CD4-positive, alpha-beta T cell (primary cell): ENCODE measurements around the gene NR2F1. TPM values are rescaled to one million over a fixed set of nuclear protein-coding genes. Genes with fewer than 3 reads are reported as not detected.

Experiments used
- ATAC-seq: fragments of 200-7000 bp; cut with Tn5 transposase; one replicate; pipeline ENCODE4 v1.10.0; 2022; ENCODE audit warnings: mild to moderate bottlenecking; ENCODE audit not compliant: poor library complexity
- CTCF ChIA-PET: fragments of 350-600 bp; sonication (Branson Sonifier 250); formaldehyde crosslinking; loops from one replicate; lab custom pipeline; 2021; ENCODE audit warnings: antibody characterized with exemption, inconsistent platforms; lab: Charles Lee
- POLR2A ChIA-PET: fragments of 350-600 bp; sonication (Branson Sonifier 250); formaldehyde crosslinking; loops from one replicate; lab custom pipeline; 2021; ENCODE audit warnings: antibody characterized with exemption, inconsistent platforms; lab: Charles Lee
- DNase-seq, 14 experiments: peaks; one replicate each; pipeline ENCODE4 v3.0.0-alpha.2; 2013 to 2020; ENCODE audit warnings: mixed read lengths in 2 of 14
- H3K27ac ChIP-seq, 2 donors: one replicate each; pipeline versions ENCODE4 v1.5.1 to v1.7.0; 2013; ENCODE audit warnings: low read length in 2 of 2, low read depth in 1 of 2, mild to moderate bottlenecking in 1 of 2
- H3K27me3 ChIP-seq, 2 experiments: 1 replicate in 1 of 2; 2 replicates in 1 of 2; pipeline versions ENCODE4 v1.6.1 to v1.7.0; 2013; ENCODE audit warnings: low read length in 2 of 2, control low read depth in 1 of 2, mild to moderate bottlenecking in 1 of 2, moderate library complexity in 1 of 2; ENCODE audit not compliant: insufficient read depth in 2 of 2, control insufficient read depth in 1 of 2
- H3K36me3 ChIP-seq: one replicate; pipeline ENCODE4 v1.6.1; 2013; ENCODE audit warnings: low read length, control low read depth; ENCODE audit not compliant: insufficient read depth
- H3K4me1 ChIP-seq: one replicate; pipeline ENCODE4 v1.6.1; 2013; ENCODE audit warnings: low read length, control low read depth; ENCODE audit not compliant: insufficient read depth
- H3K4me3 ChIP-seq: one replicate; pipeline ENCODE4 v1.5.1; 2013; ENCODE audit warnings: mild to moderate bottlenecking, low read length, moderate library complexity
- H3K9me3 ChIP-seq, 2 experiments: 1 replicate in 1 of 2; 2 replicates in 1 of 2; pipeline versions ENCODE4 v1.6.1 to v1.7.0; 2013; ENCODE audit warnings: low read length in 2 of 2, mild to moderate bottlenecking in 2 of 2, control low read depth in 1 of 2, moderate library complexity in 1 of 2; ENCODE audit not compliant: control insufficient read depth in 1 of 2, insufficient read depth in 1 of 2
- H3K27ac Mint-ChIP-seq: one replicate; pipeline ENCODE4 v1.8.0; 2020; ENCODE audit warnings: mixed read lengths
- H3K27me3 Mint-ChIP-seq: one replicate; pipeline ENCODE4 v1.8.0; 2021; ENCODE audit warnings: mixed read lengths
- H3K36me3 Mint-ChIP-seq: one replicate; pipeline ENCODE4 v1.8.0; 2021; ENCODE audit warnings: low read depth, mixed read lengths
- H3K4me1 Mint-ChIP-seq: one replicate; pipeline ENCODE4 v1.8.0; 2021; ENCODE audit warnings: low read depth, mixed read lengths
- H3K4me3 Mint-ChIP-seq: one replicate; pipeline ENCODE4 v1.8.0; 2020; ENCODE audit warnings: mild to moderate bottlenecking, mixed read lengths
- H3K9me3 Mint-ChIP-seq: one replicate; pipeline ENCODE4 v1.8.0; 2020; ENCODE audit warnings: mixed read lengths
- intact Hi-C, 2 experiments: fragments of 100-400 bp; cut with DNase I in 1 of 2; cut with micrococcal nuclease in 1 of 2; formaldehyde crosslinking; loops; one replicate each; pipeline versions ENCODE4 v1.15.1 to v1.9.0; 2023 to 2025; cut with DNase I, micrococcal nuclease
- total RNA-seq, 174 experiments: library from RNA in 2 of 174; stranded (reverse) in 2 of 174; gene quantifications; one replicate each; pipeline ENCODE4 v1.2.3 and lab custom pipeline; 2021 to 2026
- TF ChIP-seq, protein P1 (sequence below): fragments of 200-600 bp; IDR thresholded peaks from one replicate; pipeline ENCODE4 v1.8.0; 2022; ENCODE audit warnings: antibody characterized with exemption, mild to moderate bottlenecking

Gene NR2F1
- total RNA-seq, 2 experiments from 2014 or later, result not detected

DNA sequence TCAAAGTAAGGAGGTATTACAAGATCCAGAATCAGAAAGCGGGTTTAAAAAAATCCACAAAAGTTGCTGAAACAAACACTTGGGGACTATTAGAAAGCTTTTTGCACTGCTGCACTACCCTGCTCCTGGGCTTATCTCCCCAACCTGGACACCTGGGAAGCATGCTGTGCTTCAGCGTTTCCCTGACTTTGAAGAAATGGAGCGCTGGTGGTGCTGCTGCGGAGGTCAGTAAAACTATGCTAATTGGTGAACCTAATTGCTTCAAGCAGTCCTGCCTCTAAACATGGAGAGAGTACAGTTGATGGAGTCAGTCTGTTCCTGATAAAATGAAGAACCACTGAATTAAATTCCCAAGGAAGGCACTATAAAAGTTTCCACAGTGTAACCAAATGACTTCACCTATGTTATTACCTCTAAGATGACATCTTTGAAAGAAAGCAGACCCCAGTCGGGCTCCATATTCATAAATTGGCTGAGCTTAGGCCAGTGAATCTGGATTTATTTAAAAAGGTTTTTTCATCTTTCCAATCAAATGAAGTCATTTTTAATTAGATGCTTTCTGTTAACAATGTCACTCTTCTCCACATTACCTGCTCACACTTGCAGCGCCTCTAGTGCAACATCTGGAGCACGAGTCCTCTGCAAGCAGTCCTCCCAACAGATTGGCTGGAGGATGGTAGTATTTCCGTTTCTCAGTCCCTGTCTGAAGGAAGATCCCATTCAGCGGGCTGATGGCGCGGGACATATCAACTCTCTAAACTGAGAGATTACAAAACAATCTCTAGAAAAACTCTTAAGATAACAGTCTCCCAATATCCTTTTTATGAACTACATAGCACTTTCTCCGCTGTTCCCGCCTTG lies 13.5 kb upstream of the NR2F1 start:
- H3K27me3 ChIP-seq, result peaks cover 60 to 91% of the 10 kb centered on the region in 2 experiments
- intact Hi-C loops, result no loop called here
- ATAC-seq (no peak), DNase-seq (no peak)
- CTCF ChIA-PET, result no interaction called here
- H3K4me1 Mint-ChIP-seq, result peaks cover 25% of the 10 kb centered on the region
- peaks cover 86% of the 10 kb centered on the region for H3K27me3 Mint-ChIP-seq
- peak overlapping the region; percentile 45 for H3K4me3 Mint-ChIP-seq
- peaks cover 0 to 29% of the 10 kb centered on the region in 2 experiments for H3K9me3 ChIP-seq
- H3K36me3 Mint-ChIP-seq, result no peaks in the 10 kb centered on the region
- H3K4me1 ChIP-seq, result peaks cover 36% of the 10 kb centered on the region
- TF ChIP-seq, protein P1, sequence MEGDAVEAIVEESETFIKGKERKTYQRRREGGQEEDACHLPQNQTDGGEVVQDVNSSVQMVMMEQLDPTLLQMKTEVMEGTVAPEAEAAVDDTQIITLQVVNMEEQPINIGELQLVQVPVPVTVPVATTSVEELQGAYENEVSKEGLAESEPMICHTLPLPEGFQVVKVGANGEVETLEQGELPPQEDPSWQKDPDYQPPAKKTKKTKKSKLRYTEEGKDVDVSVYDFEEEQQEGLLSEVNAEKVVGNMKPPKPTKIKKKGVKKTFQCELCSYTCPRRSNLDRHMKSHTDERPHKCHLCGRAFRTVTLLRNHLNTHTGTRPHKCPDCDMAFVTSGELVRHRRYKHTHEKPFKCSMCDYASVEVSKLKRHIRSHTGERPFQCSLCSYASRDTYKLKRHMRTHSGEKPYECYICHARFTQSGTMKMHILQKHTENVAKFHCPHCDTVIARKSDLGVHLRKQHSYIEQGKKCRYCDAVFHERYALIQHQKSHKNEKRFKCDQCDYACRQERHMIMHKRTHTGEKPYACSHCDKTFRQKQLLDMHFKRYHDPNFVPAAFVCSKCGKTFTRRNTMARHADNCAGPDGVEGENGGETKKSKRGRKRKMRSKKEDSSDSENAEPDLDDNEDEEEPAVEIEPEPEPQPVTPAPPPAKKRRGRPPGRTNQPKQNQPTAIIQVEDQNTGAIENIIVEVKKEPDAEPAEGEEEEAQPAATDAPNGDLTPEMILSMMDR, result no peak
- H3K36me3 ChIP-seq, result no peaks in the 10 kb centered on the region
- H3K27ac Mint-ChIP-seq, result no peak overlapping the region
- H3K9me3 Mint-ChIP-seq, result no peaks in the 10 kb centered on the region
- POLR2A ChIA-PET, result no interaction called here
- H3K4me3 ChIP-seq, result no peak overlapping the region
- H3K27ac ChIP-seq, result no peak overlapping the region

DNA sequence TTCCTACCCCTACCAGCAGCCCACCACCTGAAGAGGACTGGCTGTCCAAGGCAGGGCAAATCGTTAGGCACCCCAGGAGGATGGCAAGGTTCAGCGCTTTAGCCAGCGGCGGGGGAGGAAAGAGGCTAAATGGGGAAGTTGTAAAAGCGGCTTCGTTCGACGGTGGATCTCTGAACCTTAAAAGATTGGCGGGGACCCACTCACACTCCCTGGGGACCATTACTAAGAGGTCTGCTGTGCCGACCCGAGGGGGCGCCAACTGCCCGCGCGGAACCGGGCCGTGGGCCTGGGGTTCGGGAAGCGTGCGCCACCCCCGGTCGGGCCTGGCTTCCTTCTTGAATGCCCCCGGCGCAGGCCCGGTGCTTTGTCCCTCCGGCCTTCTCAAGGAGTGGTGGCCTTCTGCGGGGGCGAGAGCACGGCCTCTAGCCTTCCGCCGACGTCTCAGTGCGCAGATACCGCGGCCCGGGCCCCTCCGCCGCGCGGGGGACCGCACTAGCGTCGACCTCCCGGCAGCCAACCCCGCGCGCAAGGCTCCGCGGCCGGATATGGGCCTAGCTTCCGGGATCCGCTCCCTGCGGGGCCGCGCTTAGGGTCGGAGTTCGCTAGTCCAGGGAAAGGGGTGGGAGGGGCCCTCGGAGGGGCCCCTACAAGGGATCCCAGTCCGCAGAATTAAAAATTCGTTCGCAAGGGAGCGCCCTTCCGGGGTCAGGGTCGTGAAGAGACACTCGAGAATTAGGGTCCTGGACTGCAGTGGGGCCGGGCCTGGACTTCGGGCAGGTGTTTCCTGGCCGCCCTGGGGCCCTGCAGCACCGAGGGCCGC lies 12.5 kb upstream of the NR2F1 start:
- peaks cover 25% of the 10 kb centered on the region for H3K4me1 Mint-ChIP-seq
- POLR2A ChIA-PET, result no interaction called here

More for the DNA sequence above, 12.5 kb upstream of the NR2F1 start:
- Mint-ChIP-seq H3K27me3 (peaks cover 90% of the 10 kb centered on the region), H3K27ac (no peak overlapping the region), H3K4me3 (no peak overlapping the region), H3K9me3 (no peaks in the 10 kb centered on the region), H3K36me3 (no peaks in the 10 kb centered on the region)
- Histone ChIP-seq H3K36me3 (no peaks in the 10 kb centered on the region), H3K27ac (no peak overlapping the region), H3K4me1 (peaks cover 36% of the 10 kb centered on the region), H3K4me3 (peak overlapping the region; percentile 17), H3K27me3 (peaks cover 67 to 95% of the 10 kb centered on the region in 2 experiments), H3K9me3 (peaks cover 0 to 33% of the 10 kb centered on the region in 2 experiments)
- TF ChIP-seq, protein P1, result no peak
- DNase-seq (peak in 1 of 14 experiments; percentile 33), ATAC-seq (peak; percentile 51)
- intact Hi-C loops, result no loop called here
- CTCF ChIA-PET, result no interaction called here
